ELR (cell line): ENCODE data around the gene TBCB.
"Not testable (repeated sequence)": the region's sequence is repeated elsewhere in the genome, so short reads cannot be mapped to it uniquely, and the experiment has no call there.

Experiments
- DNase-seq: peaks from one replicate; pipeline ENCODE4 v3.0.0-alpha.2; 2015; ENCODE audit warnings: low read depth

TBCB gene

DNA sequence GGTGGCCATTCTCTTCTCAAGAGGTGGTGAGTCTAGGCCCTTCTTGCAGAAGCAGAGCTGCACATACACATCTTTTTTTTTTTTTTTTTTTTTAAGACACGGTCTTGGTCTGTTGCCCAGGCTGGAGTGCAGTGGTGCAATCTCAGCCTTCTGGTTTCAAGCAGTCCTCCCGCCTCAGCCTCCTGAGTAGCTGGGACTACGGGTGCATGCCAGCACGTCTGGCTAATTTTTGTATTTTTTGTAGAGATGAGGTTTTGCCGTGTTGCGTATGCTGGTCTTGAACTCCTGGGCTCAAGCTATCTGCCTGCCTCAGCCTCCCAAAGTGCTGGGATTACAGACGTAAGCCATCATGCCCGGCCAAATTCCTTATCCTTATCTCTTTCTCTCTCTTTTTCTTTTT lies 58.6 kb downstream of the TBCB start:
- not testable (repeated sequence) for DNase-seq
